ENCODE measurements around the gene SLC35B2.

SLC35B2 gene

DNA sequence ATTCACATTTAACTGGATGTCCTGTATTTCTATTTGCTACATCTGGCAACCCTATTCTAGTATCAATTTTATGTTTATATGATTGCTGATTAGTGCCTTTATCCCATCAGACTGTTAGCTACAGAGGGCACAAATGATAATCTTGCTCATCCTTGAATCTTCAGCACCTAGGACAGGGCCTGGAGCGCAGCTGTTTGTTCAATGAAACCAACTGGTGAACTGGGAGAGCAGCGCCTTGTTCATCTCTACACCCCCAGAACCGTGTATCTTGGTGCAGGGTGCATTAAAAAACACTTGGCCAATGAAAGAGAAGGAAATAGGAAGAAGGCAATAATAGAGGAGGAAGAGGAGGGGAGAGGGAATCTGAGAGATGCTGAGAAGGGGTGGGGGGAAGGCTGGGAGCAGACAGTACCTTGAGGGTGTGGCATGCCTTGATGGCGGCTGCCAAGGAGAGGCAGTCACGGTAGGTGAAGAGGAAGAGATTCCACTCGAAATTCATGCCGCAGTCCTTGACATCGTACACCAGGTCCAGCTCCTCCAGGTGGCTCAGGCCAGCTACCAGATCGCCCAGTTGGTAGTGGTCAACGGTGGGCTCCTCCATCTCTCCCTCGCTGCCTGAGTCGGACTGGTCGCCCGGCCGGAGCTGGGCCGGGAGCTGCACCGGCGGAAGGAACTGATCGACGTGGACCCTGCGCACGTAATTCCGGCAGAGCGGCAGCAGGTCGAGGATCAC lies 28.4 kb upstream of the SLC35B2 start:
- no peak for DNase-seq (ENCODE audit: low read depth)

DNA sequence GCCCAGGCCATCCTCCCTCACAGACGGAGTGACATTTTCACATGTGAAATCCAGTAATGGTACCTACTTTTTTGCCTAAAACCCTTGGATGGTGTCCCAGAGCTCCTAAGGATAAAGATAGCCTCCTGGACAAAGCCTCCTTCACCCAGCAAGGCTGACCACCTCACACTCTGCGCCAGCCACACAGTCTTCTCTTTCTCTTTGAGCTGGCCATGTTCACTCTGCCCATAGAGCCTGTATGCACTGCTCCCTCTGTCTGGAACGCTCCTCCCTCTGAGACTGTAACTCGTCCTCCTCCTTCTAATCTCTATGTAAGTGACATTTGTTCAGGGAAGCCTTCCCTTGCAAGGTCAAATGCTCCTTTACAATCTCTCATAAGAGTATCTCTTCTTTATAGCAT lies 27.5 kb upstream of the SLC35B2 start:
- DNase-seq (ENCODE audit: low read depth): no peak

DNA sequence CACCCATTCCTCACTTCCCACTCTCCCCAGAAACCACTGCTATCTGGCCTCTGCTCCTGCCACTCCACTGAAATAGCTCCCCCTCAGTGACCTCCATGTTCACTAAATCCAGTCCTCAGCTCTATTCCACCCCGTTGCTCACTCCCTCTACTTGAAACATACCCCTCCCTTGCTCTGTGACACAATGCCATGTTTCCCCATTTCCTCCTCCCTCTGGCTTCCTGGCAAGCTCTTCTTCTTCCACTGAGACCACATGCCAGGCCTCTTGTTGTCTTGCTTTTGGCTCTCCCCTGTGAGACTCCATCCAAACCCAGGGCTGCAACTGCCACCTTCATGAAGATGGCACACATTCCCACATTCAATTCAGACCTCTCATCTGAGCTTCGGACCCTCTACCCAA lies 26.8 kb upstream of the SLC35B2 start:
- DNase-seq (ENCODE audit: low read depth): no peak

DNA sequence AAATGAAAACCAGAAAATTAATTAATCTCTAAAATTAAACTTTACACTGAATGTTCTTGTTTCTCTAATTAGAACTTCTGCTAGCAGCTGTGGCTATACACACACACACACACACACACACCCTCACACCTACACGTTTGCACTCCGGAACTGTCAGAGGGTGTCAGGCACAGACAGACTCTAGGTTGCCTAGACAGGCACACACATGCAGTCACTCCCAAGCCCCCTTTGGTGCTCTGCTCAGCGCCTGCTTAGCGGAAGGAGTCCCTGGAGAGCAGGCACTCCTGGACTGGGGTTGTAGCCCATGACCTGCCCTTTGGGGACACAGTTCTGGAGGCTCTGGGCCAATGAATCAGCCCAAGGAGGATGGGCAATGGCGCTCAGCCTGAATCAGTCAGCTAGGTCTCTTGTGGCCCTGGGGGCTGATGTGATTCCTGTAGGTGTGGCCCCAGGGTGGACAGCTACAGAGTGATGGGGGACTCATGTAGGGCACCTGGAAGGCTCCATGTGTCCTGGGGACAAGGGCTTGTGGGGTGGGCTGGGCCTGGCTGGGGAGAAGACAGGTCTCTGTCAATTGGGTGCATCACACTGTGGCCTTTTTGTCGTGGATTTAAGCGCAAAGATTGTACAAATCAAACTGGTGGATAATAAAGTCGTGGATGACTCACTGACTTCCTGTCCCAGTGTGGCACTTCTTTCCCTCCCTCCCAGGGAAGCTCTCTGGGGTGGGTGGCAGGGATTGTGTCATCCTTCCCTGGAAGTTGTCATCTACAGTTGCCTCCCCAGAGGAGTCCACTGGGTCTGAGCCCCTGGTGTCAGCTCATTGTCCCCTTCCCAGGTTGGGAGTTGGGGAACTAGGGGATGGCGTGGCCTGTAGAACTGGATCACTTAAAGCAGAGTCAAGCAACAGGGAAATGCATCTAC lies 21.7 kb upstream of the SLC35B2 start:
- DNase-seq (ENCODE audit: low read depth): no peak

DNA sequence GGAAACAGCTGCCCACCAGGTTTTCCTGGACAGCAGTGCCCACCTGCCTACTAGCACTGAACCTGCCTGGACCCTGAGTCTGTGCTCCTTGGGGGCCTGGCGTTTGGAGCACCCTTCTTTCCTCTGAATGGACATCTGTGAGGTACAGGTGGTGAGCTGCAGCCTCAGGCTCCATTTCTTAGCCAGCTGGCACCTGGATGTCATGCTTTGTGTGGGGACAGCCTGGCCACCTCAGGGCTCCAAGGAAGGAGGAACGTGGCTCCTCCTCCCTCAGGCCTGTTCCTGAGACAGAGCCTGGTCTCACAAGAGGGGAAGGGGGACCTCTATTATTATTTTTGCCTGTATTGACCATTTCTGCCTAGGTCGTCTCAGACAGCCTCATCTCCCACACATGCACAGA lies 21.0 kb upstream of the SLC35B2 start:
- no peak for DNase-seq (ENCODE audit: low read depth)

DNA sequence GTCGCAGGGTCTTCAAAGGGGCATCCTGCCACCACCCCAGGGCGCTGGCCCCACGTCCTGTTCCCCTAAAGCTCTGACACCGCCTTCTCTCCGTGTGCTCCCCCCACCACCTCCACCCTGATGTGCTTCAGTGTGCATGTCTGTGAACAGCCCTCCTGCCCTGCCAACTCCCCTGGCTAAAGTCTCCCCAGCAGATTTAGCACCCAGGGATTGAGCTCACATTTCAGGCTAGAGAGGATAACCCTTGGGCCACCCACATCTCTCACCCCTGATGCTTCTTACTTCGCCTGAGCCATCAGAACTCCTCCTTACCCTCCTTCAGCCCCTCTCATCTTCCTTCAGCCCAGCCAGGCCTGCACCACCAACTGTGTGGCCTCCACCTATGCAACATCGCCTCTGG lies 20.4 kb upstream of the SLC35B2 start:
- DNase-seq (ENCODE audit: low read depth): no peak

DNA sequence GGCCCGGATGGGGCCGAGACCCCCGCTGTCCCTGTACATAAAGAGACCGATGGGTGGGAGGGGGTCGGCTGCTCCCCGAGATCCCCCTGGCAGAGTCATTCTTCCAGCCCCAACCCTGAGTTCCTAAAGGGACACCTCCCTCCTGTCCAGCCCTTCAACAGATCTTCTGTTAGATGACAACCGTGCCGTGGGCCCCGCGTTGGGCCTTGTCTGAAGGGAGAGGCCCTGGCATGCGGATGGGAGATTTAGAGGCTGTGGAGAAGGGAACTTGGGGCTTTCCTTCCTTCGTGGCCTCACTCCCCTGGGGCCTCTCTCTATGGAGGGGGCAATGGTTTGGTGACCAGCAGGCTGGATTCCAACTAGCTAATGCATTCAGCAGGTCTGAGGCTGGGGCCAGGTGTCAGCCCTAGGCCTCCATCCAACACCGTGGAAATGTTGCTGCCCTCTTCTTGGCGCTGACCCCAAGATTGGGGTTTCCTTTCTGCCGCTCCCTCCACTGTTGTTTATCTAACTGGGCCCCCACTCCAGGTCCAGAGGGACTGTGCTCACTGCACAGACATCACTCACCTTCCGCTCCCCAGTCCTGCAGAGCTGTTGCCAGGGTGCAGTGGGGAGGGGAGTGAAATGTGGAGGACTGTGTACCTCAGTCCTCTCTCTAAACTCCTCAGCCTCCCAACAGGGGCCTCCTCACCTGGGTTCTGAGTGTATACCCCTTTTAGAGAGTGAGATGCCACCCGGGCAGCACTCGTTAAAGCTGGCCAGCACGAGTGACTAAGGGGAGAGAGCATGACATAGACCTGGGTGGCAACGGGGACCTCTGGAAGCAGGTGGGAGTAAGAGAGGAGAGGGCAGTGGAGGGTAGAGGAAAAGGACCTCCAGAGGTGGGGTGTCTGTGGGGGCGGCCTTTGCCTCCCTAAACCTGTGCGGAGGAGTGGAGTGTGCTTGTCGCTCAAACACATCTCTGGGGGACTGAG lies 19.6 kb upstream of the SLC35B2 start:
- DNase-seq (ENCODE audit: low read depth): no peak

DNA sequence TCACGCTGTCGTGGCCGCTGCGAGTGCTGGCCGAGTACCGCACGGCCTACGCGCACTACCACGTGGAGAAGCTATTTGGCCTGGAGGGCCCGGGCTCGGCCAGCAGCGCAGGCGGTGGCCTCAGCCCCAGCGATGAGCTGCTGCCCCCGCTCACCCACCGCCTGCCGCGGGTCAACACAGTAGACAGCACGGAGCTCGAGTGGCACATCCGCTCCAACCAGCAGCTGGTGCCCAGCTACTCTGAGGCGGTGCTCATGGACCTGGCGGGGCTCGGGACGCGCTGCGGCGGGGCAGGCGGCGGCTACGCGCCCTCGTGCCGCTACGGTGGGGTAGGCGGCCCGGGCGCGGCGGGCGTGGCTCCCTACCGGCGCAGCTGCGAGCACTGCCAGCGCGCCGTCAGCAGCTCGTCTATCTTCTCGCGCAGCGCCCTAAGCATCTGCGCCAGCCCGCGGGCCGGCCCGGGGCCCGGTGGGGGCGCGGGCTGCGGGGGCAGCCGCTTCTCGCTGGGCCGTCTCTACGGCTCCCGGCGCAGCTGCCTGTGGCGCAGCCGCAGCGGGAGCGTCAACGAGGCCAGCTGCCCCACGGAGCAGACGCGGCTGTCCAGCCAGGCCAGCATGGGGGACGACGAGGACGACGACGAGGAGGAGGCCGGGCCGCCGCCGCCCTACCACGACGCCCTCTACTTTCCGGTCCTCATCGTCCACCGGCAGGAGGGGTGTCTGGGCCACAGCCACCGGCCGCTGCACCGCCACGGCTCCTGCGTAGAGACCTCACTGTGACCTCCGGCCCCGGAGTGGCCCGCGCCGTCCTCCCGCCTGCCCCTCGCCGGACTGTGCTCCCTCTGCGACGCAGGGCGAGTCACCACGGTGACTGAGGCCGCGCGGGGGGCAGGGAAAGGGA lies 18.7 kb upstream of the SLC35B2 start:
- no peak for DNase-seq (ENCODE audit: low read depth)

DNA sequence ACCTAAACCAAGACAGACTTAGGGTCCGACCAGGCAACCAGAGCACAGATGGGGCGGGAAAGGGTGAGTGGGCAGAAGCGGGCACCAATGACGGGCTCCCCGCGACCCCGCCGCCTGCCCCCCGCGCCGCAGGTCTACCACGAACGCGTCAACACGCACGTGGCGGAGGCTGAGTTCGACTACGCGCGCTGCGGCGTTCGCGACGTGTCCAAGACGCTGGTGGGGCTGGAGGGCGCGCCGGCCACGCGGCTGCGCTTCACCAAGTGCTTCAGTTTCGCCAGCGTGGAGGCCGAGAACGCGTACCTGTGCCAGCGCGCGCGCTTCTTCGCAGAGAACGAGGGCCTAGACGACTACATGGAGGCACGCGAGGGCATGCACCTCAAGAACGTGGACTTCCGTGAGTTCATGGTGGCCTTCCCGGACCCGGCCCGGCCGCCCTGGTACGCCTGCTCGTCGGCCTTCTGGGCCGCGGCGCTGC lies 18.0 kb upstream of the SLC35B2 start:
- no peak for DNase-seq (ENCODE audit: low read depth)

DNA sequence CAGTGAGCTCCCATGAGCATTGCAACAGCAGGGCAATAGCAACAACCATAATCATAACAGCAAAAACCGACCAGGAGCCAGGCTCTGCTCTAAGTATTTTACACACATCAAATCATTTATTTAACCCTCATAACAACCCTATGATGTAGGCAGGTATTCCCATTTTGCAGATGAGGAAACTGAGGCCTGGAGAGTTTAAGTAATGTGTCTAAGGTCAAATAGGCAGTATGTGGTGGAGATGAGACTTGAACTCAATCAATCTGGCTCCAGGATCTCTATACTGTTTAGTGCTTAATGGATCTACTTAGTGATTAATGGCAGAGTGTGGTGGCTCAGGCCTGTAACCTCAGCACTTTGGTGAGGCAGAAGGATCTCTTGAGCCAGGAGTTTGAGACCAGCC lies 16.3 kb upstream of the SLC35B2 start:
- no peak for DNase-seq (ENCODE audit: low read depth)

DNA sequence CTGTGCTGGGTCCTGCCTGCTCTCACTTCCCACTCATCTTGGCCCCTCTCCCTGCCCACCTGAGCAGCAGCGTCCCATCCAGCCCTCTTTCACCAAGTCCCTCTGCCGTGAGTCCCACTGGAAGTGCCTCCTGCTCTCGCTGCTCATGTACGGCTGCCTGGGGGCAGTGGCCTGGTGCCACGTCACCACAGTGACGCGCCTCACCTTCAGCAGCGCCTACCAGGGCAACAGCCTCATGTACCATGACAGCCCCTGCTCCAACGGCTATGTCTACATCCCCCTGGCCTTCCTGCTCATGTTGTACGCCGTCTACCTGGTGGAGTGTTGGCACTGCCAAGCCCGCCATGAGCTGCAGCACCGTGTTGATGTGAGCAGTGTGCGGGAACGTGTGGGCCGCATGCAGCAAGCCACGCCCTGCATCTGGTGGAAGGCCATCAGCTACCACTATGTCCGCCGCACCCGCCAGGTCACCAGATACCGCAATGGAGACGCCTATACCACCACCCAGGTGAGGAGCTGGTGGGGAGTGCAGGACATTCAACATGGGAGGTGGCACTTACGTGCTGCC lies 15.8 kb upstream of the SLC35B2 start:
- DNase-seq (ENCODE audit: low read depth): no peak

DNA sequence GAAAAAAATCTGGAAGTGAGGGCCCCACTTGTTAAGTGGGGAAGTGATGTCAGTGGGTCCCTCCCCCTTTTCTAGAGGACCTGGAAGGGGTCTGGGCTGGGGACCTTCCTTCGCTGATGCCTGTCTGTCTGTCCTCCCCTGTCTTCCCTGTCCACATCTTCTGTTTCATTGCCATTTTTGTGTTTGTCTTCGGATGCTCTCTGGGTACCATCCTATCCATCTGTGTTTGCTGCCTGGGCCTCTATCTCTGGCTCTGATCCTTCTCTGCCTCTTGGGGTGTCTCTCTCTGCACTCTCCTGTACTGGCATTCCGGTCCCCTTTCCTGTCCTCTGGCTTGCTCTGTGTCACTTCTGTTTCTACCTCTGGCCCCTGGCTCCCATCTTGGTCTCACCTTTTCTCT lies 15.2 kb upstream of the SLC35B2 start:
- DNase-seq (ENCODE audit: low read depth): no peak

DNA sequence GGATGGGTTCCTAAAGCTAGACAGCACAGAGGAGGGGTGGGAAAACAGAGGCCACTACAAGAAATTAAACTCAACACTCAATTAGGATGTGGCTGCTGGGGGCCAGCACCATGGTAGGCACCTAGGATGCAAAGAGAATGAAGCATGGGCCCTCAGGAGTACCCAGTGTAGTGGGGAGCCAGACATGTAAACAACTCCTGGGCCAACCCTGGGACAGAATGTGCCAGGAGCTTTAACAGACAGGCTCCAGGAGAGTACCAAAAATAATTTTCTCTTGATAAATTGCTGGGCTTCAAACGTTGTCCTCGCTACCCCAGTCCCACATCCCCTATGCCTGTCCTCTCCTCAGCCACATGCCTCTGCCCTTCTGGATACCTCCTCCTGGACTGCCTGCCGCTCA lies 14.6 kb upstream of the SLC35B2 start:
- DNase-seq (ENCODE audit: low read depth): no peak

DNA sequence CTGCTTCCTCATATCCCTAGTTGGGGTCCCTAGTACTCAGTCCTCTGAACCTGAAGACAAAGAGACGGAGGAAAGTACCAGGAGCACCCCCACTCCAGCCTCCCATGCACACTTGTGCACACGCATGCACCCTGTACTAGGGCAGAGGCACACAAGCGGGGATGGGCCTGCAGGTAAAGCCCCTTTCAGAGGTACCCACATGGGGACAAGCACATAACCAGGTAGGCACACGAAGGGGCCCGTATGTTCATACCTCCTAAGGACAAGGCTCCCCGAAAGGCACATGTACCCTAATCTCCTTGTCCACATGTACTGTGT lies 14.0 kb upstream of the SLC35B2 start:
- DNase-seq (ENCODE audit: low read depth): no peak

DNA sequence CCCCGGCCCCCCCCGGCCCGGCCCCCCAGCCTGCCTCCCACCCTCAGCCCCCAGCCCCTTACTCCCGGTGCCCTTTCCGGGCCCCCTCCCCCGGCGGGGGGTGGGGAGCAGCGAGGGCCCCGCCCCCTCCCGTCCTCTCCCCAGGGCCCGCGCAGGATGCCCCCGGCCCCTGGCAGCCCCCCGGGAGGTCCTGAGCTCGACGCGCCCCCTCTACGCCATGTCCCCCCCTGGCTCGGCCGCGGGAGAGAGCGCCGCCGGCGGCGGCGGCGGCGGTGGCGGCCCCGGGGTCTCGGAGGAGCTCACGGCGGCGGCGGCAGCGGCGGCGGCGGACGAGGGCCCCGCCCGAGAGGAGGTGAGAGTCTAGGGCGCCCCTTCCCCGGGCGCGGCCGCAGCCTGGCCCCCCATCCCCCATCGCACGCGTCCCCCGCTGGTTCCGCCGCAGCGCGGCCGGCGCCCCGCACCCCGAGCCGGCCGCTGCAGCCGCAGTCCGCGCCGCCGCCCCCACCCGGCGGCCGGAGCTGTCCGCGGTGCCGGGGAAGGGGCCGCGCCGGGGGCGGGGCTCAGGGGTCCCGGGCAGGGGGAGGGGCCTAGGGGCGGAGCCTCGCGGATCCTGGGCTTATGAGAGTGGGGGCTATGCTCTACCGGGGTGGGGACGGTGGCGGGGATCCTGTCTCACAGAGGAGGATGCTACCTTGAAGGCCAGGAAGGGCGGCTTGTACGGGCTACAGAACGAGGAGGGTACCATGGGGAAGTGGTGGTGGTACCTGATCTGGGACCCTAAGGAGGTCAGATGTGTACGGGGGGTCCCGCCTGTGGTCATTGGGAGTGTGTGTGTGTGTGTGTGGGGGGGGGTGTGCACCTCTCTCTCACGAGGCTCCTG lies 13.4 kb upstream of the SLC35B2 start:
- DNase-seq (ENCODE audit: low read depth): no peak

DNA sequence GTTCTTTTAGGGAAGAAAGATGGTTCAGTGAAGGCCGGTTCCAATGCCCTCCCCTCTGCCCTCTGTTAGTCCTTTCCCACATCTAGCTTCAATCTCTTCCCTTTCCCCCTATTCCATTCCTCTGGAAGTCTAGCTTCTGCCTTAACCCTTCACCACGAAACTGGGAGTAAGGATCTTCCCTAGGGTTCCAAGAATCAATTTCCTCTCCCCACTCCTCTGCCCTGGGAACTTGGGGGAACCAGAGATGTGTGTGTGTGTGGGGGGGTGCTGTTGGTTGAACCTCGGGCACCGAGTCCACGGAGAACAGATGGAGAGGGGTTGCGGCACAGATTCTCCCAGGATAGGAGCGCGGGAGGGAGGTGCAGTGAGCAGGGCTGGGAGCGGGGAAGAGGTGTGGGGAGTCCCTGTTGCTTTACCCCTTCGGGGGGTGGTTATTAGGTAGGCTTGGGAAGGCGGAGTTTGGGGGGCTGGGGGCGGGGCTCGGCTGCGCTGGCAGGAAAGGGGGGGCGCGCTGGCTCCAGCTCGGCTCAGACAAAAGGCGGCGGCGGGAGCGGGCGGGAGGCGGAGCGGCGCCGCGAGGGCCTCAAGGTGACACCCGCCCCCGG lies 12.7 kb upstream of the SLC35B2 start, which contains the start of gene TMEM151B:
TSS of gene TMEM151B (plus strand) at position 530 of the 605 bp plus-strand sequence. CDS start 293 bp downstream, outside the sequence.
- DNase-seq (ENCODE audit: low read depth): no peak

DNA sequence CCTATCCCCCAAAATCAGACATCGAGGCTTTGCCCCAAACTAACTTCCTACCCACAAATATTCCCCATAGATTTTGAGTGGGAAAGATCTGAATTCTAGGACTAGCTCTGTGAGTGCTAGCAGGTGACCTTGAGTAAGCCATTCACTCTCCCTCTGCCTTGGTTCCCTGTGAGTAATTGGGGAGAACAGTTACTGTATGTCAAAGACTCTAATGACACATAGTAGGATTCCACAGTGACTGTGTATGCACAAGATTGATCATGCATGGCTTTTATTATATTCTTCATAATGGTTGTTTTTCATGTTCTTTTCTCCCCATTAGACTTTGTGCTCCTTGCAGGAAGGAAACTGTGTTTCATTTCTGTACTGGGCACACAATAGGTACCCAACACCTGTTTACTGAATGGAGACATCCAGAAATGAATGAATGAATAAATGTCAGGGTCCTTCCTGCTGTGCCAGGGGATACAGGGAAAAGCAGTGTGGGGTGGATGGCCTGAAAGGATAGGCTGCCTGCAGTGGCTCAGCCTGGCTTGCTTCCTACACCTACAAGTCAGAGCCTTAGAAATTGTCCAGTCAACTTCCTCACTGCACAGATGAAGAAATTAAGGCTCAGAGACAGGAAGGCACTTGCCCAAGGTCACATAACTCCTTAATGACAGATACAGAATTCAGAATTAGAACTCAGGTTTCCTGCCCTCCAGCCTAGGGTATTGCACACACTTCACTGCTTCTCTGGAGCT lies 12.0 kb upstream of the SLC35B2 start:
- DNase-seq (ENCODE audit: low read depth): no peak

DNA sequence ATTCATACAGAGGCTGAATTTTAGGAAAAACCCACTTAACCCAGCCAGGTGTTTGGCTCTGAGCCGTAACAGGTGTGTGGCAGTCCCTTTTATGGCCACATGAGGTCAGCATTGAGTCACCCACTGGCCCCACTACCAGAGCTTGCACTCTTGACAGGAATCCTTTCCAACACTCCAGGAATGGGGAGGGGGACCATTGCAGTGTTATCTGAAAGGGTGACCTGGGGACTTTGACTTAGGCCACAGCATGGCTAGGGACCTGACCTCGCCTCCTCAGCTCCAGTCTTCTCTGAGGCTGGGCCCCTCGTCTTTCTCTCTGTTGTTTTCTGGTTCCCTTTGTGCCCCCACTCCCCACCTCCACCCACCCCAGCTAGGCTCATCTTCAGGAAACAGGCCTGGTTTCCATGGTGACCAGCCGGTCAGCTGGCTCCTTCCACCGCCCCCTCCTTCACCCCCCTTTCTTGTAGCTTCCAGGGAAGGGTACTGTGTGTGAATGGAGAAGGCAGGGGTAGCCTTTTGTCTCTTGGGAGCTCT lies 10.8 kb upstream of the SLC35B2 start:
- peak; percentile 48 for DNase-seq (ENCODE audit: low read depth)

Measured in stimulated activated CD4-positive, alpha-beta T cell treated with anti-CD3 and anti-CD28 coated beads, Interleukin-2, amount 100 ng/mL, for 4 hours (primary cell).